Uterus (tissue), 4 donors: Measurements from ENCODE around the gene TSR2. TPM values are rescaled to one million over a fixed set of nuclear protein-coding genes. Genes with fewer than 3 reads are reported as not detected.

ENCODE experiments used
- DNase-seq, 2 donors: peaks; one replicate each; pipeline ENCODE4 v3.0.0-alpha.2; 2019 to 2020
- H3K27ac ChIP-seq, 2 donors: fragments of 200-600 bp; sonication (generic); 1 replicate in 1 of 2; 2 replicates in 1 of 2; pipeline ENCODE4 v1.5.1; 2016 to 2018
- H3K27me3 ChIP-seq, 2 donors: fragments of 200-600 bp; sonication (generic); one replicate each; pipeline ENCODE4 v1.5.1; 2018 to 2019; ENCODE audit warnings: control low read depth in 1 of 2
- H3K36me3 ChIP-seq, 2 donors: fragments of 200-600 bp; sonication (generic); one replicate each; pipeline ENCODE4 v1.5.1; 2019; ENCODE audit warnings: control low read depth in 1 of 2
- H3K4me1 ChIP-seq, 2 donors: fragments of 200-600 bp; sonication (generic); one replicate each; pipeline ENCODE4 v1.5.1; 2018 to 2019; ENCODE audit warnings: control low read depth in 1 of 2
- H3K4me3 ChIP-seq, 2 donors: fragments of 200-600 bp; sonication (generic); 1 replicate in 1 of 2; 2 replicates in 1 of 2; pipeline ENCODE4 v1.5.1; 2018 to 2019; ENCODE audit warnings: mild to moderate bottlenecking in 1 of 2
- H3K9me3 ChIP-seq, 2 donors: fragments of 200-600 bp; sonication (generic); one replicate each; pipeline ENCODE4 v1.5.1; 2019; ENCODE audit warnings: control low read depth in 1 of 2
- CTCF ChIP-seq, 4 experiments: fragments of 200-600 bp in 2 of 4; fragments of 450-650 bp in 2 of 4; sonication (generic) in 2 of 4; IDR thresholded peaks; one replicate each; pipeline ENCODE4 v1.5.1; 2016 to 2019; ENCODE audit warnings: antibody characterized with exemption in 4 of 4, mild to moderate bottlenecking in 2 of 4, moderate library complexity in 1 of 4
- POLR2A ChIP-seq, 2 donors: fragments of 450-650 bp; IDR thresholded peaks; one replicate each; pipeline ENCODE4 v1.6.1; 2016; ENCODE audit warnings: antibody characterized with exemption in 2 of 2, mild to moderate bottlenecking in 1 of 2, moderate library complexity in 1 of 2
- intact Hi-C: fragments of 100-400 bp; cut with DNase I; formaldehyde crosslinking; loops from one replicate; pipeline ENCODE4 v1.15.1; 2023; ENCODE audit warnings: low total_unique reads
- total RNA-seq, 4 donors: library from RNA; depleted of rRNA in 3 of 4; stranded (reverse); fragments of >200 nt in 3 of 4; gene quantifications; one replicate each; pipeline versions ENCODE4 v1.1.0 to v1.2.4, GENCODE V29; 2014 to 2023
- donor health status: DM: yes; HTN: yes; CAD: no.

Gene TSR2
- total RNA-seq, 4 donors from 2014 or later, result 5.6 to 46.3 (median 14.6) TPM

GRCh38 chrX:54423161-54423888 lies 16.9 kb upstream of the TSR2 start:
- Histone ChIP-seq H3K27ac (no peak overlapping the region), H3K27me3 (no peaks in the 10 kb centered on the region), H3K4me3 (no peak overlapping the region), H3K4me1 (no peaks in the 10 kb centered on the region), H3K9me3 (no peaks in the 10 kb centered on the region), H3K36me3 (no peaks in the 10 kb centered on the region)
- DNase-seq, result no peak
- intact Hi-C loops, result no loop called here
- TF ChIP-seq POLR2A (IDR thresholded peaks at IDR 0.05), result no peak
- TF ChIP-seq CTCF (IDR thresholded peaks at IDR 0.05), result no peak

- Histone ChIP-seq H3K9me3 (no peaks in the 10 kb centered on the region), H3K36me3 (no peaks in the 10 kb centered on the region), H3K4me1 (no peaks in the 10 kb centered on the region), H3K4me3 (no peak overlapping the region), H3K27me3 (no peaks in the 10 kb centered on the region), H3K27ac (no peak overlapping the region)
- intact Hi-C loops, result no loop called here
- TF ChIP-seq CTCF (IDR thresholded peaks at IDR 0.05) (no peak), POLR2A (IDR thresholded peaks at IDR 0.05) (no peak)
- DNase-seq, result no peak
These were observed 12.3 kb upstream of the TSR2 start for GRCh38 chrX:54427837-54428424.

- H3K4me1 ChIP-seq, result no peaks in the 10 kb centered on the region
- no peak for DNase-seq
- no peak overlapping the region for H3K27ac ChIP-seq
- no peaks in the 10 kb centered on the region for H3K27me3 ChIP-seq
- H3K36me3 ChIP-seq, result no peaks in the 10 kb centered on the region
- no peak overlapping the region for H3K4me3 ChIP-seq
- intact Hi-C loops, result no loop called here
- no peaks in the 10 kb centered on the region for H3K9me3 ChIP-seq
- TF ChIP-seq CTCF (IDR thresholded peaks at IDR 0.05) (no peak), POLR2A (IDR thresholded peaks at IDR 0.05) (no peak)
These were observed 9.7 kb upstream of the TSR2 start for GRCh38 chrX:54430519-54430918.

- intact Hi-C loops, result no loop called here
- H3K27me3 ChIP-seq, result no peaks in the 10 kb centered on the region
- TF ChIP-seq POLR2A (IDR thresholded peaks at IDR 0.05), result no peak
These were observed 5.1 kb upstream of the TSR2 start for GRCh38 chrX:54435121-54435520.

GRCh38 chrX:54442790-54443189 lies 2.6 kb downstream of the TSR2 start:
- no peaks in the 10 kb centered on the region for H3K27me3 ChIP-seq
- no peaks in the 10 kb centered on the region for H3K4me1 ChIP-seq
- no peak overlapping the region for H3K27ac ChIP-seq
- DNase-seq, result no peak
- H3K9me3 ChIP-seq, result no peaks in the 10 kb centered on the region
- no peaks in the 10 kb centered on the region for H3K36me3 ChIP-seq
- H3K4me3 ChIP-seq, result no peak overlapping the region
- intact Hi-C loops, result no loop called here
- TF ChIP-seq CTCF (IDR thresholded peaks at IDR 0.05) (no peak), POLR2A (IDR thresholded peaks at IDR 0.05) (no peak)

More at GRCh38 chrX:54435121-54435520, 5.1 kb upstream of the TSR2 start:
- no peak for DNase-seq
- Histone ChIP-seq H3K27ac (no peak overlapping the region), H3K9me3 (no peaks in the 10 kb centered on the region), H3K36me3 (no peaks in the 10 kb centered on the region), H3K4me3 (no peak overlapping the region), H3K4me1 (no peaks in the 10 kb centered on the region)
